ENCODE measurements around the gene IGFBP2. TPM values are rescaled to one million over a fixed set of nuclear protein-coding genes. Genes with fewer than 3 reads are reported as not detected.

The IGFBP2 gene
- total RNA-seq, 1 donor from 2014 or later: not detected

DNA sequence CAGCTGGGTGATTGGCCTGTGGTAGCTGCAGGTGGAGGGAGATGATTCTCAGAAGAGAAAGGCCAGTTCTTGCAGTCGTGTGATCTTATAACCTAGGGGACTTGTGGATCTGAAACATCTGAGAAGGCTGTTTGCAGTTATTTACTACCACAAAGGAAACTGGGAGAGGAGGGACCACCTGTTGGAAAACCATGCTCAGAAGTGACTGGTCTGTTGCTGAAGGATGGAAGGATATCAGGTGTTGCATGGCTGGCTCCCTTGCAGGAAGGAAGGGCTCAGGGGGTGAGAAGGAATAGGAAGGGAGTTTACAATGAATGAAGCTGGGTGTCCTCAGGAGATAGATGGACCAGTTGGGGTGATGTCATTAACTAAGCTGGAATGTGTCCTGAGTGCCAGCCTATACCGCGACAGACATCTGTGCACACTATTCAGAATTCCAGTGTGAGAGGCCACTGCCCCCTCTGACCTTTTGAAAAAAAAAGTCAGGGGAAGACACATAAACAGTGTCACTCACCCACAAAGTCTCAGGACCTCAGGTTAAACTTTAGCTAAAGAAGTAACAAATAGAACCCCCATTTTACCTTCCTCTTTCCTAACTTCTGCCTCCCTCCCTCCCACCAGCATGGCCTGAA, 17.5 kb downstream of the IGFBP2 start:
- ATAC-seq (ENCODE audit: low read depth) (no peak), DNase-seq (no peak)
- intact Hi-C loops (cut with micrococcal nuclease): no loop called here
- H3K36me3 Mint-ChIP-seq (ENCODE audit: low read depth): no peaks in the 10 kb centered on the region
- CTCF ChIA-PET: no interaction called here
- no peak overlapping the region for H3K27ac Mint-ChIP-seq
- peaks cover 26% of the 10 kb centered on the region for H3K27me3 Mint-ChIP-seq
- H3K4me1 Mint-ChIP-seq: no peaks in the 10 kb centered on the region
- H3K9me3 Mint-ChIP-seq: no peaks in the 10 kb centered on the region
- H3K4me3 Mint-ChIP-seq: no peak overlapping the region
- POLR2A ChIA-PET: no interaction called here
- TF ChIP-seq CTCF (IDR thresholded peaks at IDR 0.05): no peak

DNA sequence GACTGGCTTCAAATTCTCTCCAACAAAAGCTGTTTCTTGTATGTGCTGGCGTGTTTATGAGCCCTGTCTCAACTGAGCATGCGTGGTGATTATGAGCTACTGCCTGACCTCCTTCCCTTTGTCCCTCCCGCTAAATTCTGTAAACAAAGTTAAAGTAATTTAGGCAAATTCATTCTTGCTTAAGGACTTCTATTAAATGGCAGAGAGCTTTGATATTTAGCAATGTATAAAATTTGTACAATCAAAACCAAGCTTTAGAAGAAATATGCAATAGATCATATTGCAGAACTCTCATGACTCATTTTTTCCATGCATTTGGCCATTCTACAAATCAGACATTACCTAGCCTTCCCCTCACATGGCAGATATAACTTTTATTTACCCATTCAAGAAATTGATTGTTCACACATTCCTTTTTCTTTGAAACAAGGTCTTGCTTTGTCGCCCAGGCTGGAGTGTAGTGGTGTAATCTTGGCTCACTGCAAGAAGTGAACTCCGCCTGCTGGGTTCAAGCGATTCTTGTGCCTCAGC, 18.2 kb downstream of the IGFBP2 start:
- Mint-ChIP-seq H3K27me3 (peaks cover 22% of the 10 kb centered on the region), H3K4me3 (no peak overlapping the region), H3K27ac (no peak overlapping the region), H3K36me3 (ENCODE audit: low read depth) (no peaks in the 10 kb centered on the region), H3K4me1 (no peaks in the 10 kb centered on the region), H3K9me3 (no peaks in the 10 kb centered on the region)
- no peak for DNase-seq
- POLR2A ChIA-PET: no interaction called here
- intact Hi-C loops (cut with micrococcal nuclease): no loop called here
- ATAC-seq (ENCODE audit: low read depth): no peak
- CTCF ChIA-PET: no interaction called here
- TF ChIP-seq CTCF (IDR thresholded peaks at IDR 0.05): no peak

- H3K36me3 Mint-ChIP-seq (ENCODE audit: low read depth): no peaks in the 10 kb centered on the region
- CTCF ChIA-PET: no interaction called here
These were observed 19.3 kb downstream of the IGFBP2 start for GRCh38 chr2:216652566-216652965.

GRCh38 chr2:216653093-216653799, 20.0 kb downstream of the IGFBP2 start:
- intact Hi-C loops (cut with micrococcal nuclease): no loop called here
- Mint-ChIP-seq H3K9me3 (no peaks in the 10 kb centered on the region), H3K27me3 (peaks cover 22% of the 10 kb centered on the region), H3K4me3 (no peak overlapping the region), H3K4me1 (no peaks in the 10 kb centered on the region), H3K36me3 (ENCODE audit: low read depth) (no peaks in the 10 kb centered on the region), H3K27ac (no peak overlapping the region)
- TF ChIP-seq CTCF (IDR thresholded peaks at IDR 0.05): no peak
- ChIA-PET POLR2A (no interaction called here), CTCF (no interaction called here)
- no peak for ATAC-seq (ENCODE audit: low read depth)
- no peak for DNase-seq

More at GRCh38 chr2:216652566-216652965, 19.3 kb downstream of the IGFBP2 start:
- intact Hi-C loops (cut with micrococcal nuclease): no loop called here
- Mint-ChIP-seq H3K27me3 (peaks cover 25% of the 10 kb centered on the region), H3K4me1 (no peaks in the 10 kb centered on the region), H3K4me3 (no peak overlapping the region), H3K9me3 (no peaks in the 10 kb centered on the region), H3K27ac (no peak overlapping the region)
- DNase-seq (no peak), ATAC-seq (ENCODE audit: low read depth) (no peak)
- POLR2A ChIA-PET: no interaction called here
- TF ChIP-seq CTCF (IDR thresholded peaks at IDR 0.05): no peak

GRCh38 chr2:216653931-216654365, 20.7 kb downstream of the IGFBP2 start:
- H3K4me3 Mint-ChIP-seq: no peak overlapping the region
- no peaks in the 10 kb centered on the region for H3K9me3 Mint-ChIP-seq
- ChIA-PET CTCF (no interaction called here), POLR2A (no interaction called here)
- DNase-seq: no peak
- H3K4me1 Mint-ChIP-seq: no peaks in the 10 kb centered on the region
- H3K27ac Mint-ChIP-seq: no peak overlapping the region
- H3K36me3 Mint-ChIP-seq (ENCODE audit: low read depth): no peaks in the 10 kb centered on the region
- H3K27me3 Mint-ChIP-seq: peaks cover 22% of the 10 kb centered on the region
- intact Hi-C loops (cut with micrococcal nuclease): no loop called here
- ATAC-seq (ENCODE audit: low read depth): no peak
- TF ChIP-seq CTCF (IDR thresholded peaks at IDR 0.05): no peak

All from activated B cell treated with CpG ODN at 0.5 μM for 24 hours (primary cell).